Breast epithelium (tissue), 3 donors: ENCODE measurements around the gene HEPACAM2.

ENCODE experiments used
- POLR2A ChIP-seq: fragments of 450-650 bp; IDR thresholded peaks from one replicate; pipeline ENCODE4 v1.6.1; 2016; ENCODE audit warnings: antibody characterized with exemption, mild to moderate bottlenecking, moderate library complexity
- TF ChIP-seq, protein P1 (sequence below), 3 donors: fragments of 450-650 bp; IDR thresholded peaks; one replicate each; pipeline ENCODE4 v1.5.1; 2016 to 2017; ENCODE audit warnings: antibody characterized with exemption in 3 of 3, mild to moderate bottlenecking in 3 of 3, moderate library complexity in 3 of 3

DNA sequence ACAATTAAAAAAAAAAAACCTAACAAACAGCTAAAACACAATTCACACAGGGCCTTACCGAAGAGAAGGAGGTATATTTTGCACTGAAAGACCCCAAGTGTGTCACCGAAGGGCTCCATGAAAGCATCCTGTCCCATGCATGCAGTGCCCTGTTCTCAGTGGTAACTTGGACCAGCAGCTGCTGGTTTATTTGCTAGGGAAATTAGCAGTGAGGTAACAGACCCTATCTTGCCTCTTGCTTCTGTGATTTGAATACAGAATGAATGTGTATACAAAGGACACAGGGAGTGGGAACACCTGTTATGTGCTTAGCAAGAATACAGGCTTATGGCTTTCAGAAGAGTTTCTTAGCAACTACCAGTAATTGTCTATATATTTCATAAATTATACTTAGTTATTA lies at the start of gene HEPACAM2:
- TF ChIP-seq, protein P1, sequence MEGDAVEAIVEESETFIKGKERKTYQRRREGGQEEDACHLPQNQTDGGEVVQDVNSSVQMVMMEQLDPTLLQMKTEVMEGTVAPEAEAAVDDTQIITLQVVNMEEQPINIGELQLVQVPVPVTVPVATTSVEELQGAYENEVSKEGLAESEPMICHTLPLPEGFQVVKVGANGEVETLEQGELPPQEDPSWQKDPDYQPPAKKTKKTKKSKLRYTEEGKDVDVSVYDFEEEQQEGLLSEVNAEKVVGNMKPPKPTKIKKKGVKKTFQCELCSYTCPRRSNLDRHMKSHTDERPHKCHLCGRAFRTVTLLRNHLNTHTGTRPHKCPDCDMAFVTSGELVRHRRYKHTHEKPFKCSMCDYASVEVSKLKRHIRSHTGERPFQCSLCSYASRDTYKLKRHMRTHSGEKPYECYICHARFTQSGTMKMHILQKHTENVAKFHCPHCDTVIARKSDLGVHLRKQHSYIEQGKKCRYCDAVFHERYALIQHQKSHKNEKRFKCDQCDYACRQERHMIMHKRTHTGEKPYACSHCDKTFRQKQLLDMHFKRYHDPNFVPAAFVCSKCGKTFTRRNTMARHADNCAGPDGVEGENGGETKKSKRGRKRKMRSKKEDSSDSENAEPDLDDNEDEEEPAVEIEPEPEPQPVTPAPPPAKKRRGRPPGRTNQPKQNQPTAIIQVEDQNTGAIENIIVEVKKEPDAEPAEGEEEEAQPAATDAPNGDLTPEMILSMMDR (IDR thresholded peaks at IDR 0.05): no peak
- no peak for TF ChIP-seq POLR2A
